ENCODE data around the gene MYH15. TPM values are rescaled to one million over a fixed set of nuclear protein-coding genes. Genes with fewer than 3 reads are reported as not detected.

The MYH15 gene
- total RNA-seq, 4 donors from 2014 or later: 0.13 TPM; not detected in 3

DNA sequence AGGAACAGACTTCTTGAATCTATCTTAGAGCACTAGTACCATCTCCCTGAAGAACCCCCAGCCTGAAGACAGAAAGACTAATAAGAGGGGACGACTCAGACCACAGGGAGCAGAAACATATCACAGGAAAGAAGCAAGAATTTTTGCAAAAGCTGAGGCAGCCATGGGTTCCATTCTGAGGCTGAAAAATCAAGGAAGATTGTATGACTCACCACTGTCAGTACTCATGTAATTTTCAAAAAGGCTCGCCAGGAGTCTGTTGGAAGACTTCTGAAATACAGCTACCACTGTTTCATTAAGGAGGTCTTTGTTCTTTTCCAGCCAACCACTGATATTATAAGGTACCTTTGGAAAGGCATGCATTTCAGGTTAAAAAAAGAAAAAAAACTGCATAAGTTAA, 47.5 kb downstream of the MYH15 start:
- no peaks in the 10 kb centered on the region for H3K27me3 ChIP-seq
- H3K4me1 ChIP-seq: no peaks in the 10 kb centered on the region
- TF ChIP-seq, protein P1, sequence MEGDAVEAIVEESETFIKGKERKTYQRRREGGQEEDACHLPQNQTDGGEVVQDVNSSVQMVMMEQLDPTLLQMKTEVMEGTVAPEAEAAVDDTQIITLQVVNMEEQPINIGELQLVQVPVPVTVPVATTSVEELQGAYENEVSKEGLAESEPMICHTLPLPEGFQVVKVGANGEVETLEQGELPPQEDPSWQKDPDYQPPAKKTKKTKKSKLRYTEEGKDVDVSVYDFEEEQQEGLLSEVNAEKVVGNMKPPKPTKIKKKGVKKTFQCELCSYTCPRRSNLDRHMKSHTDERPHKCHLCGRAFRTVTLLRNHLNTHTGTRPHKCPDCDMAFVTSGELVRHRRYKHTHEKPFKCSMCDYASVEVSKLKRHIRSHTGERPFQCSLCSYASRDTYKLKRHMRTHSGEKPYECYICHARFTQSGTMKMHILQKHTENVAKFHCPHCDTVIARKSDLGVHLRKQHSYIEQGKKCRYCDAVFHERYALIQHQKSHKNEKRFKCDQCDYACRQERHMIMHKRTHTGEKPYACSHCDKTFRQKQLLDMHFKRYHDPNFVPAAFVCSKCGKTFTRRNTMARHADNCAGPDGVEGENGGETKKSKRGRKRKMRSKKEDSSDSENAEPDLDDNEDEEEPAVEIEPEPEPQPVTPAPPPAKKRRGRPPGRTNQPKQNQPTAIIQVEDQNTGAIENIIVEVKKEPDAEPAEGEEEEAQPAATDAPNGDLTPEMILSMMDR (IDR thresholded peaks at IDR 0.05): no peak
- no peak for TF ChIP-seq POLR2AphosphoS5 (IDR thresholded peaks at IDR 0.05)
- TF ChIP-seq POLR2A (IDR thresholded peaks at IDR 0.05): no peak
- TF ChIP-seq EP300 (IDR thresholded peaks at IDR 0.05): no peak
- H3K27ac ChIP-seq: no peak overlapping the region
- ATAC-seq: no peak
- H3K4me3 ChIP-seq: no peak overlapping the region
- WGBS, 2 donors (ENCODE audit: low coverage in 1 of 2): 62 to 67% methylated on average over 1 to 2 of the region's 2 CpGs
- no peaks in the 10 kb centered on the region for H3K9me3 ChIP-seq
- no peaks in the 10 kb centered on the region for H3K36me3 ChIP-seq

DNA sequence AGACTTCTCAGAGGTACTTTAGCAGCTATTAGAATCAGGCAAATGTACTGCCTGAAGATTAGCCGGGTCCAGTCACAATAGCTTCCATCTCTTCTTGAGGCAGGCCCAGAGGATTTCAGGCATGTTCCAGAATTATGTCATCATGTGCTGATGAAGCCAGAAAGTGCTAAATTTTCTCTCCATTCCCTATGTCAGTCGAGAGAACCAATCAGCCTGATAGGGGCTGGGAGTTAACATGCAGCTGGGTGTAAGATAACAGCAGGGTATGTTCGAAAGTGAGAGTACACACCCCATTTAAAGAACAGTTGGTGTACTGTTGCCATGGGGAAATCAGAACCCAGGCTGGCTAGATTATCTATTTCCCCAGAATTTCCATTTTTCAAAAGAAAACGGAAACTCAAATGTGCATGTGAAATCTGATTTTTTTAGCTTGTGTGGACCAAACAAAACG, 48.7 kb downstream of the MYH15 start:
- Histone ChIP-seq H3K4me3 (no peak overlapping the region), H3K4me1 (no peaks in the 10 kb centered on the region), H3K27ac (no peak overlapping the region), H3K27me3 (no peaks in the 10 kb centered on the region), H3K9me3 (no peaks in the 10 kb centered on the region), H3K36me3 (no peaks in the 10 kb centered on the region)
- 38 to 55% methylated on average over 3 of the region's 5 CpGs for WGBS, 2 donors (ENCODE audit: low coverage in 1 of 2)
- TF ChIP-seq POLR2AphosphoS5 (IDR thresholded peaks at IDR 0.05): no peak
- no peak for ATAC-seq

DNA sequence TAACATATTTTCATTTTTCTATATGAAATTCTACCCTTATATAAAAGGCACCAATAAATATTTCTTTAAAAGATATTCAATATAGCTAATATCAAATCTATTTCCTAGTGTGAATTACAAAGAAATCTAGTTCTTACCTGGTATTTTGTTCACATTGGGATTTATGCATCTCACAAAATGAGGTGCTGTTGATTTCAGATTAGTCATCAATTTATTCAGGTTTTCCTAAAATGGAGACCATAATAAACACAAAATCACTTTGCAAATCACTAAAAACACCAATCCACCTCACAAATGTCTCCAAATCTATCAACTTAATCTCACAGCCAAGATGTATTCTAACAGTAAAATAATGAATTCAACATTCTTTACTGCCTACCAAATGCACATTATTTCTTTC, 51.2 kb downstream of the MYH15 start:
- Histone ChIP-seq H3K4me1 (no peaks in the 10 kb centered on the region), H3K4me3 (no peak overlapping the region), H3K36me3 (no peaks in the 10 kb centered on the region), H3K27me3 (no peaks in the 10 kb centered on the region), H3K27ac (no peak overlapping the region), H3K9me3 (no peaks in the 10 kb centered on the region)
- TF ChIP-seq POLR2AphosphoS5 (IDR thresholded peaks at IDR 0.05) (no peak), EP300 (IDR thresholded peaks at IDR 0.05) (no peak), POLR2A (IDR thresholded peaks at IDR 0.05) (no peak)
- TF ChIP-seq, protein P1 (IDR thresholded peaks at IDR 0.05): no peak
- no peak for ATAC-seq

DNA sequence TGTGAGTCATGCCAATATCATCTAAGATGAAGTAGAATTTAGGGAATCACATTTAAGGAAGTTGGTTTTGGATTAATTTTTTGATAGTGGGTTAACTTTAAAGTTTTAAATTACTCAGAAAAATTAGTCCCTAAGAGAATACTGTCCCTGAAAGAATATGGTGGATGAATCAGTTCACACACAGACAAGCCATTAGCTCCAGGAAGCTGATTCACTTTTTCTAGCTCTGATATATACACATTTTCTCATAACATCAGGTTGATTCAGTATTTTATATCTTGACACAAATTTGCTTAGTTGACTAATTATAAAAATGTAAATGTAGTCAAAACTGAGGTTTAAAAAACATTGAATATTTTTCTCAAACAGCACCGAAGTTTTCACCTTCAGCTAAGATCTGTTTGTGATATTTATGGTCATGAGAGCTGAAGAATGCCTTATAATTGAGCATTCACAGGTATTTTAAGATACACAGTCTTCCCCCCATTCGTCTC, 55.1 kb downstream of the MYH15 start:
- H3K36me3 ChIP-seq: no peaks in the 10 kb centered on the region
- ATAC-seq: no peak
- TF ChIP-seq POLR2AphosphoS5 (IDR thresholded peaks at IDR 0.05) (no peak), EP300 (IDR thresholded peaks at IDR 0.05) (no peak), POLR2A (IDR thresholded peaks at IDR 0.05) (no peak)
- TF ChIP-seq, protein P1 (IDR thresholded peaks at IDR 0.05): no peak
- no peaks in the 10 kb centered on the region for H3K27me3 ChIP-seq
- no peak overlapping the region for H3K27ac ChIP-seq
- H3K4me3 ChIP-seq: no peak overlapping the region
- WGBS, 2 donors (ENCODE audit: low coverage in 1 of 2): 77 to 90% methylated on average over 1 to 2 of the region's 2 CpGs
- H3K4me1 ChIP-seq: no peaks in the 10 kb centered on the region
- H3K9me3 ChIP-seq: no peaks in the 10 kb centered on the region

DNA sequence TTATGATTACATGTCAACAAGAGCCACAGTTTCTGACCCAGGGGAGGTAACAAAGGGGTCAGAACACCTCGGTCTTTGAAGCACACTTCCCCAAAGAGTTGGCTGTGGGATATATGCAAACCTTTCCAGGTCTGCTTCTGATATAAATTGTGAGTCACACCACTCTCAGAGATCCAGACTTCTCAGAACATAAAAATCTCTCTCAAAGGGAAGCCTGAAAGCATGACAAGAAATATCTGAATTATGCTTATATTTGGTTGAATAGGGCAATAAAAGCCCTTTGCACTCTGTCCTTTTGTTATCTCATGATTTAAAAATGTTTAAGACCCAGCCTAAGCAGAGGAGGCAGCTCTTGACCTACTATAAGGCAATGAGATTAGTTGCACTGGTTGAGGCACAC, 56.8 kb downstream of the MYH15 start:
- Histone ChIP-seq H3K27me3 (no peaks in the 10 kb centered on the region), H3K4me1 (no peaks in the 10 kb centered on the region), H3K4me3 (no peak overlapping the region), H3K36me3 (no peaks in the 10 kb centered on the region), H3K9me3 (peaks cover 0 to 8% (median 0%) of the 10 kb centered on the region in 3 donors), H3K27ac (no peak overlapping the region)
- TF ChIP-seq POLR2A (IDR thresholded peaks at IDR 0.05) (no peak), EP300 (IDR thresholded peaks at IDR 0.05) (no peak), POLR2AphosphoS5 (IDR thresholded peaks at IDR 0.05) (no peak)
- TF ChIP-seq, protein P1 (IDR thresholded peaks at IDR 0.05): no peak
- ATAC-seq: no peak
- WGBS, 2 donors (ENCODE audit: low coverage in 1 of 2): 50% methylated on average over 1 of the region's 1 CpG

Data from gastroesophageal sphincter (tissue), 4 donors.